Muscle layer of colon (tissue), 2 donors: Measurements from ENCODE around the gene FUT1.
"Not testable (repeated sequence)": the region's sequence is repeated elsewhere in the genome, so short reads cannot be mapped to it uniquely, and the experiment has no call there.

ENCODE experiments used
- H3K27ac ChIP-seq: one replicate; pipeline ENCODE4 v1.7.0; 2013; ENCODE audit warnings: low read depth, mild to moderate bottlenecking, low read length, moderate library complexity
- H3K27me3 ChIP-seq, 2 donors: one replicate each; pipeline ENCODE4 v1.7.0; 2013; ENCODE audit warnings: low read length in 2 of 2, mild to moderate bottlenecking in 2 of 2; ENCODE audit not compliant: insufficient read depth in 2 of 2, control insufficient read depth in 1 of 2
- H3K36me3 ChIP-seq: one replicate; pipeline ENCODE4 v1.7.0; 2013; ENCODE audit warnings: mild to moderate bottlenecking, low read length; ENCODE audit not compliant: insufficient read depth
- H3K4me1 ChIP-seq: one replicate; pipeline ENCODE4 v1.7.0; 2013; ENCODE audit warnings: mild to moderate bottlenecking, low read length; ENCODE audit not compliant: insufficient read depth
- H3K4me3 ChIP-seq, 2 donors: one replicate each; pipeline ENCODE4 v1.7.0; 2013; ENCODE audit warnings: low read length in 2 of 2, low read depth in 1 of 2, mild to moderate bottlenecking in 1 of 2, moderate library complexity in 1 of 2
- H3K9ac ChIP-seq: one replicate; pipeline ENCODE4 v1.7.0; 2013; ENCODE audit warnings: low read length
- H3K9me3 ChIP-seq: one replicate; pipeline ENCODE4 v1.7.0; 2013; ENCODE audit warnings: mild to moderate bottlenecking, low read length
- donor health status: abdominal sarcoma.
- donor health status: Adenocarcinoma of cecum.

Gene FUT1

DNA sequence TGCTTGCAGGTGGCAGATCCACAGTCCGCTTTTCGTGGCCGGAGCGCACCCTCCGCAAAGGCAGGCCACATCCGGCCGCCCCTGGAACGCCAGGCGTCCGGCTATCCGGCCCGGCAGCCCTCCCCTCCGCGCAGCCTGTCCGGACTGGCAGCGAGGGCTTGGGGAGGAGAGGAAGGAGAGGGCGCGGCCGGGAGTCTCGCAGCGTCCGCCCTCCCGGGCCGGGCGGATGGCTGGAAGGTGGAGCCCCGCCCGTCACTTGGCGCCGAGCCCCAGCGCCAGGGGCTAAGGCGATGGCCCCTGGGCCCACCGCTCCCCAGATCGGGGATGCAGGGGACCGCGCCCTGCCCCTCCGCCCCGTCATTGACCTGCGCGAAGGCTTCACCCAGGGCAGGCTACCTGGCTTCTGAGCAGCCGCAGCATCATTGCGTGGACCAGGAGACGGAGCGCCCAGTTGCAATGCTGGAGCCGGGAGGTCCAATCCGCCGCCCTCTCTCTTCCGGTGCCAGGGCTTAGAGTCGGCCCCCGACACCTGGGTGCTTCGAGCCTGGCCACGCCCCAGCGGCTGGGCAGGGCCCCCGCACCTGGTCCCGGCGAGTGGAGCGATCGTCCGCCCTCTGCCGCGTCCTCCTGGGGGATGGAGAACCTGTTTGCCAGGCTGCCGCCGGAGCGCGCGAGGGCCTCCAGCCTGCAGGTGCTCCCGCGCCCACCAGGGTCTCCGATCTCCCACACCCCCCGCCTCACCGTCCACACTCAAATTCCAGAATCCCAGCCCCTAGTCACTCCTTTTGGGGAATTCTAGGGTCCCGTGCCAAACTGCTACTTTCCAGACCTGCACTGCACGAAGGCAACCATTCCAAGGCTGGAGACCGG, at the start of gene FUT1:
Gene FUT1, minus strand, starts transcription at position 146 of the 870 bp plus-strand sequence. CDS start 1,360 bp downstream, outside the sequence.
- no peaks in the 10 kb centered on the region for H3K9me3 ChIP-seq
- H3K36me3 ChIP-seq, result no peaks in the 10 kb centered on the region
- H3K9ac ChIP-seq, result no peak within 1 kb of the TSS
- no peaks in the 10 kb centered on the region for H3K4me1 ChIP-seq
- H3K27ac ChIP-seq, result no peak within 1 kb of the TSS
- peaks cover 0 to 49% of the 10 kb centered on the region in 2 donors for H3K27me3 ChIP-seq
- H3K4me3 ChIP-seq, result peak within 1 kb of the TSS in 1 of 2 donors; percentile 12

DNA sequence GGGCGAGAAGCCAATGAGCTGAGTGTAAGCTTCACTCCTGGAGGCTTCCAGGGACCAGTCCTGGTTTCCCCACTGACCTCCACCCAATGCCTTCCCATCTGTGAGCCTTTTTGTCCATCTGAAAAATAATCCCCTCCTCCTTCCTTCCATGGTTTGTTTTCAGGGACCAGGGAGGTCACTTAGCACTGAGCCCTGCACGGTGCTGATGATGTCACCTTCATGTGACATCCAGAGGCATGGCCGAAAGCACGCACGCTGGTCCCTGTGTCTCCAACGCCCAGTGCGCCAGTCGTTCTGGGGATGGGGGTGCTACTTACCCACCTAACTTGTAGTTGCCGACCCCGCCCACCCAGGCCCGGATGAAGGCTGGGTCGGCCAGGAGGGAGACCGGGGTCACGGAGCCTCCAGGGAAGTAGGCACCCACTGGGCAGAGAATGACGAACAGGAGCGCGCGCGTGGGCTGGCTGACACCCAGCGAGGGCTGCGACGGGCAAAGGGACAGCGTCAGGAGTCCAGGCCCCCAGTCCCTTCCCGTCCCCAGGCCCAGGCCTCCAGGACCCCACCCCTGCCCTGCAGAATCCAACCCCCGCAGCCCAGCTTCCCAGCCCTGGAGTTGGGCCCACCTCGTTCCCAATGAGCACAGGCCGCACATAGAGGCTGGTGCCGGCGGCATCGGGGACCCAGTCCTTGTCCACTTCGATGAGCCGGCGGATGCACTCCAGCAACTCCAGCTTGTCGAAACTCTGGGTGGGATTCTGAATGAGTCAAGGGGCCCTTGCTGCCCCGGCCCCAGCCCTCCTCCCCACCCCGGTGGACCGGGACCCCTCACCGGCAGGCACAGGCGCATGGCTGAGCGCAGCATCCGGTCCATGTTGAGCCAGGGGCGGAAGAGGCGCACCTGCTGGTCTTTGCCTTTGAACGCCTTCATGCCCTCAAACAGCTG, 47.2 kb upstream of the FUT1 start:
- Histone ChIP-seq H3K36me3 (no peaks in the 10 kb centered on the region), H3K9me3 (no peaks in the 10 kb centered on the region), H3K27ac (no peak overlapping the region), H3K4me1 (peaks cover 16% of the 10 kb centered on the region), H3K4me3 (no peak overlapping the region), H3K27me3 (no peaks in the 10 kb centered on the region), H3K9ac (no peak overlapping the region)

DNA sequence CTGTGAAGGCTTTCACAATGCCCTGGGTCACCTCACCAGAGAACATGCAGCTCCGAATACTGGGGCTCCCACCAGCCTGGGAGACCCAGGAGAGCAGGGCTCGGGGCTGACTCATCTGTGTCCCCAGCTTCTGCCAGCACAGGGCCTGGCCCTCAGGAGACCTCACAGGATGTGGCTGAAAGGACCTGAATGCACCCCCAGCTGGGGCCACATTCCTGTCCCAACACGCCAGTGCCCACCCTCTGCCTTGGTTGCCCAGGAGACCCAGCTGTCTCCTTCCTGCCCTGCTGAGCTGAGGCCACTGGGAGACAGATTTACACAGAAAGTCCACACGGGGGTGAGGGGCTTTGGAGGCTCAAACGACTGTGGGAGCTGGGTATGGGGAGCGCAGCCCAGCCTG, 46.5 kb upstream of the FUT1 start:
- H3K9me3 ChIP-seq, result no peaks in the 10 kb centered on the region
- H3K9ac ChIP-seq, result no peak overlapping the region
- no peaks in the 10 kb centered on the region for H3K27me3 ChIP-seq
- no peak overlapping the region for H3K27ac ChIP-seq
- peaks cover 19% of the 10 kb centered on the region for H3K4me1 ChIP-seq
- no peaks in the 10 kb centered on the region for H3K36me3 ChIP-seq
- no peak overlapping the region for H3K4me3 ChIP-seq

DNA sequence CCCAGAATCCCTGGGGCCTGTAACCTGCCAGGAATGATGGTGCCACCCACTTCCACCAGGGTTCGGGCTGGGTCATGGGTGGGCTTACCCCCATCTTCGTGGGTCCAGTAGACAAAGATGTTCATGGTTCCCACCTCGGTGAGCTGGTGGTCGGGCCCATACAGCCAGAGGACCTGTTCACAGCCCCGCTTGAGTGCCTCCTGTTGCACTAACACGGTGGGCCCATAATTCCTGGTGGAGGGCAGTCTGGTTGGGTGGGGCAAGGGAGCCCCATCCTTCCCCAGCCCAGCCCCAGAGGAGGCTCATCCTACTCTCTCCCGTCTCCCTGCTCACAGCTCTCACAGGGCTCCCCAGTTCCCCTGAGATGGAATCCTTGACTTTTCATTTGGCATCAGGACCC, 44.7 kb upstream of the FUT1 start:
- Histone ChIP-seq H3K4me3 (no peak overlapping the region), H3K4me1 (peaks cover 19% of the 10 kb centered on the region), H3K36me3 (no peaks in the 10 kb centered on the region), H3K27me3 (no peaks in the 10 kb centered on the region), H3K27ac (no peak overlapping the region), H3K9ac (no peak overlapping the region), H3K9me3 (no peaks in the 10 kb centered on the region)

DNA sequence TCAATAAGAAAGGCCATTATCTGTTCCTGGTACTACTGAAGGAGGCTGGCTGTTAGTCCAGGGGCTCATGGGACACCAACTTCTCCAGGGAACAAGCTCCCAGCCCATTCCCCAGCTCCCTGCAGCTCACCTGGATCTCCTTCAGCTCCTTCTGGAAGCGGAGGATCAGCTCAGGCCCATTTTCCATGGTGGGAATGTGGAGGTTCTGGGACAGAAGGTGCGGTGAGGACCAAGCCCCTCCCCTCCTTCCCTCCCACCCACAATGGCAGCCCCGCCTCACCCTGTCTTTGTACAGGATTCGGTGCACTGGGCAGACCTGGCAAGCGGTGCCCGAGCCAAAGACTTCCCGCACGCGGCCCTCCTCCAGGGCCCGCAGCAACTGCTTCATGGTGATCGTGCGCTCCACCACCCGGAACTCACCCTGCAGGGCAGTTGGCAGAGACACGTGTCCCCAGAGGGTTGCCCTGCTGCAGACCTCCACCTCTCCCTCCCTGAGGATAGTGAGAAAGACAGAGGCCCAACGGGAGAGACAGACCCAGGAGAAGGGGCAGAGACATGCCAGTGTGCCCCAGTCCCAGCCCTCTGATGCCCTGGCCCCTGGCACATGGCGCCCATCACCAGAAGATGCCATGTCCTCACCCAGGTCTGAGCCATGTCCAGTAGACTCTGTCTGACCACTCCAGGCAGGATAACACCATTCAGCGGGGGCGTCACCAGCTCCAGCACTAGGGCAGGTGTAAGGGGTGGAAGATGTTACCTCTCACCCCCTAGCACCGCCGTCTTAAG, 44.0 kb upstream of the FUT1 start:
- H3K36me3 ChIP-seq, result no peaks in the 10 kb centered on the region
- H3K4me1 ChIP-seq, result peaks cover 19% of the 10 kb centered on the region
- H3K27me3 ChIP-seq, result no peaks in the 10 kb centered on the region
- H3K4me3 ChIP-seq, result no peak overlapping the region
- no peak overlapping the region for H3K9ac ChIP-seq
- no peak overlapping the region for H3K27ac ChIP-seq
- H3K9me3 ChIP-seq, result no peaks in the 10 kb centered on the region

DNA sequence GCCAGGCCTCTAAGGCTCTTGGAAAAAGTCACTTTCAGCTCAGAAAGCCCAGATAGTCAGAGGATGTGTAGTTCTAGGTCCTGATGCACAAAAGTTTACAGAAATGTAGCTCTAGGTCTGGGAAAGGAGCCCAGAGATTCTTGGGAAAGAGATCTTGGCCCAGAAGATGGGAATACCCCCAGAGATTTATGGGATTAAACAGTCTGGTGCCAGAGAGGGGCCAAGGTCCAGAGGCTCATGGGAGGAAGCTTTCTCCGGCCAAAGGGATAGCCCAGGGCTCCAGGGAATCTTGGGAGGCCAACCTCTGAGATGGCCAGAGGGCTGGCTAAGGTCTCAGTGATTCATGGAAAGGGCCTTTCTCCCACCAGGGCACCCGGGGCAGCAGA, 43.2 kb upstream of the FUT1 start:
- Histone ChIP-seq H3K9ac (peak overlapping the region; percentile 58), H3K4me3 (peak overlapping the region in 1 of 2 donors; percentile 76)

DNA sequence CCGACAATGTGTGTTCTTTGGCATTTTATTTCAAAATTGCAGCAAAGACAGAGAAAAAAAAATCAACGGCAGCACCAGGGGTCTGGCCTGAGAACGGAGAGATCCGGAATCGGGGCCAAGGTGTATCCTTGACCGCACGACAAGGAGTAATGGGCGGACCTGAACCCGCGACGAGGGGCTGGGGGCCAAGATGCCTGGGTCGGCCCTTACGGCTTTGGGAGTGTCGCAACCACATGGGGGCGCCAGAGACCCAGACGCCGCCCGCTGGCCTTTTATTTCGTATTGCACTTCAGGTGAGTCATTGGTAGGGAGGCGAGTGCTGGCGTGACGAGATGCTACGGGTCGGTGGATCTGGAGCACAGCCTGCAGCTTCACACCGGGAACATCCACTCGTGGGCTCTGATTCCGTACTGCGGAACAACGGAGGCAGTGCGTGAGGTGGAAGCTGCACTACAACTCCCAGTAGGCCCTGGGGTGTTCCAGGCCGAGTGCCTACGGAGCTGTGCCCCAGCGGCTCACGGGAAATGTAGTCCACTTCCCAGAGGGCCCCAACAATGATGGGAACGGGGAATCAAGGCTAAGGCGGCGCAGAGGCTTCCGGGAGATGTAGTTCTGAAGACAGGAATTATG, 42.7 kb upstream of the FUT1 start:
- no peaks in the 10 kb centered on the region for H3K36me3 ChIP-seq
- H3K27ac ChIP-seq, result peak overlapping the region; percentile 71
- H3K4me1 ChIP-seq, result peaks cover 19% of the 10 kb centered on the region
- no peaks in the 10 kb centered on the region for H3K27me3 ChIP-seq
- H3K4me3 ChIP-seq, result peak overlapping the region; percentile 5 to 76
- no peaks in the 10 kb centered on the region for H3K9me3 ChIP-seq
- H3K9ac ChIP-seq, result peak overlapping the region; percentile 58

More for the DNA sequence above, 43.2 kb upstream of the FUT1 start:
- Histone ChIP-seq H3K9me3 (no peaks in the 10 kb centered on the region), H3K4me1 (peaks cover 19% of the 10 kb centered on the region), H3K27ac (peak overlapping the region; percentile 67), H3K36me3 (no peaks in the 10 kb centered on the region), H3K27me3 (no peaks in the 10 kb centered on the region)

DNA sequence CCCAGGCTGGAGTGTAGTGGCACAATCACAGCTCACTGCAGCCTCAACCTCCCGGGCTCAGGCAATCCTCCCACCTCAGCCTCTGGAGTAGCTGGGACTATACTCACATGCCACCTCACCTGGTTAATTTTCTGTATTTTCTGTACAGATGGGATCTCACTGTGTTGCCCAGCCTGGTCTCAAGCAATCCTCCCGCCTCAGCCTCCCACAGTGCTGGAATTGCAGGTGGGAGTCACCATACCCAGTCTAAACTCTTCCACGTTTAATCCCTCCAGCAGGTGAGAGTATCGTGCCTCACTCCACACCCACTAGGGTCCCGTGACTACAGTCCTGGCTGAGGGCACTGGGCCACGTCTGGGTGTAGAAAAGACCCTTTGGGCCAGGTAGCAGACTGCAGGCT, 41.9 kb upstream of the FUT1 start:
- H3K4me3 ChIP-seq, result no peak overlapping the region
- no peaks in the 10 kb centered on the region for H3K36me3 ChIP-seq
- peak overlapping the region; percentile 58 for H3K9ac ChIP-seq
- H3K4me1 ChIP-seq, result peaks cover 19% of the 10 kb centered on the region
- no peak overlapping the region for H3K27ac ChIP-seq
- H3K9me3 ChIP-seq, result no peaks in the 10 kb centered on the region
- H3K27me3 ChIP-seq, result no peaks in the 10 kb centered on the region

DNA sequence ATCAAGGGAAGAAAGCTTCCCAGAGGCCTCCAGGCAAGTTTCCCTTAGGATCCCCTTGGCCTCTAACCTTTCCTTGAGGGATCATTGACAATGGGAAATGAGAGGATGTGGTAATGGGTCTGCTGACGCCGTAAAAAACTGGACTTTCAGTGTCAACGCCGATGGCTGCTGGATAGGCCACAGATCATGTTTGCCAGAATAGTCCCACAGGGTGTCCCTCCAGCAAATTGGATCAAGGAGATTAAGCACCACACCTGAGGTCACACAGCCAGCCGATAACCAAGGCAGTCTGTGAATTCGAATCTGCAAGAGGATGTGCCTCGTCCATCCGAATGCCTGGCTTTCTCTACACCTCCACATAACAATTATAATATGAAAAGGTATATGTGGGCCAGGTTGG, 40.8 kb upstream of the FUT1 start:
- Histone ChIP-seq H3K27me3 (no peaks in the 10 kb centered on the region), H3K4me1 (peaks cover 19% of the 10 kb centered on the region), H3K36me3 (no peaks in the 10 kb centered on the region), H3K9me3 (no peaks in the 10 kb centered on the region), H3K9ac (no peak overlapping the region), H3K27ac (no peak overlapping the region), H3K4me3 (no peak overlapping the region)

DNA sequence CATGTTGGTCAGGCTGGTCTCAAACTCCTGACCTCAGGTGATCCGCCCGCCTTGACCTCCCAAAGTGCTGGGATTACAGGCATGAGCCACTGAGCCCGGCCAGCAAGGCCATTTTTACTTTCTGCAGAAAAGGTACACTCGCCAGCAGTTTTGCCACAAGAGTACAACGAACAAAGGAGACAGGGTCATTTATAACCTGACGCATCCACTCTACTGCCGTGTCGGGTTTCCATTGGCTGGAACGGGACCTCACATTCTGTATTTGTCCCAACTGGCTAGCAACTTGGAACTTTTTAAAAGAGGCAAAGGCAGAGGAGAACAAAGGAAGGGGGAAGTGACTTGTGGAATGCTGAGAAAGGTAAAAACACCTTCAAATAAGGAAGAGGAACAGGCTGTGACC, 34.9 kb upstream of the FUT1 start:
- H3K9ac ChIP-seq, H3K27ac ChIP-seq: not testable (repeated sequence)

More for the DNA sequence above, 34.9 kb upstream of the FUT1 start:
- H3K36me3 ChIP-seq, H3K4me1 ChIP-seq, H3K27me3 ChIP-seq, H3K4me3 ChIP-seq, H3K9me3 ChIP-seq: not testable (repeated sequence)
